Activated CD8-positive, alpha-beta memory T cell treated with anti-CD3 and anti-CD28 coated beads for 24 hours (primary cell): ENCODE results near the gene FMO3.

Experiments
- DNase-seq: peaks from one replicate; pipeline ENCODE4 v3.0.0-alpha.2; 2020

The FMO3 gene

GRCh38 chr1:171117085-171117484 is 26.4 kb downstream of the FMO3 start:
- DNase-seq: no peak

- no peak for DNase-seq
Observed at GRCh38 chr1:171119648-171120047, 28.9 kb downstream of the FMO3 start.

GRCh38 chr1:171122299-171122698 is 31.6 kb downstream of the FMO3 start:
- DNase-seq: no peak

- DNase-seq: no peak
Observed at GRCh38 chr1:171122893-171123292, 32.2 kb downstream of the FMO3 start.

- DNase-seq: no peak
Observed at GRCh38 chr1:171126504-171126903, 35.8 kb downstream of the FMO3 start.

- DNase-seq: no peak
Observed at GRCh38 chr1:171127099-171127498, 36.4 kb downstream of the FMO3 start.

GRCh38 chr1:171127501-171127900 is 36.8 kb downstream of the FMO3 start:
- no peak for DNase-seq

GRCh38 chr1:171128463-171128862 is 37.8 kb downstream of the FMO3 start:
- no peak for DNase-seq

GRCh38 chr1:171134204-171134923 is 43.7 kb downstream of the FMO3 start:
- DNase-seq: no peak

GRCh38 chr1:171137580-171137979 is 46.9 kb downstream of the FMO3 start:
- no peak for DNase-seq

GRCh38 chr1:171138980-171139379 is 48.3 kb downstream of the FMO3 start:
- DNase-seq: no peak

- no peak for DNase-seq
Observed at GRCh38 chr1:171139890-171140289, 49.2 kb downstream of the FMO3 start.

GRCh38 chr1:171140401-171140800 is 49.7 kb downstream of the FMO3 start:
- DNase-seq: no peak

- DNase-seq: no peak
Observed at GRCh38 chr1:171140956-171141687, 50.4 kb downstream of the FMO3 start.

- DNase-seq: no peak
Observed at GRCh38 chr1:171141688-171142415, 51.1 kb downstream of the FMO3 start.

GRCh38 chr1:171142416-171143385 is 52.0 kb downstream of the FMO3 start:
- no peak for DNase-seq

GRCh38 chr1:171150156-171150555 is 59.5 kb downstream of the FMO3 start:
- no peak for DNase-seq

GRCh38 chr1:171152549-171152948 is 61.8 kb downstream of the FMO3 start:
- no peak for DNase-seq

GRCh38 chr1:171155484-171155883 is 64.8 kb downstream of the FMO3 start:
- no peak for DNase-seq

GRCh38 chr1:171158096-171158495 is 67.4 kb downstream of the FMO3 start:
- DNase-seq: no peak

GRCh38 chr1:171158551-171158950 is 67.8 kb downstream of the FMO3 start:
- DNase-seq: no peak

GRCh38 chr1:171159148-171159547 is 68.4 kb downstream of the FMO3 start:
- no peak for DNase-seq

- no peak for DNase-seq
Observed at GRCh38 chr1:171160211-171160610, 69.5 kb downstream of the FMO3 start.
